HepG2 (cell line): ENCODE data around the gene OSBPL5. TPM values are rescaled to one million over a fixed set of nuclear protein-coding genes. Genes with fewer than 3 reads are reported as not detected.

Experiments
- SP2 ChIP-seq: sonication (generic); formaldehyde crosslinking; IDR thresholded peaks from 2 replicates; pipeline ENCODE4 v1.5.1; 2020; ENCODE audit warnings: mild to moderate bottlenecking, missing genetic modification reagents
- TCF7L2 ChIP-seq: IDR thresholded peaks from 2 replicates; pipeline ENCODE4 v1.6.1; 2011; ENCODE audit warnings: mild to moderate bottlenecking, low read depth, low read length, moderate library complexity
- THAP11 ChIP-seq: IDR thresholded peaks from 2 replicates; pipeline ENCODE4 v1.6.1; 2016; ENCODE audit warnings: missing biosample characterization, missing genetic modification reagents
- ZMAT5 ChIP-seq: sonication (generic); formaldehyde crosslinking; IDR thresholded peaks from 2 replicates; pipeline ENCODE4 v1.5.0; 2020; ENCODE audit warnings: mild to moderate bottlenecking, low read depth, missing genetic modification reagents, borderline replicate concordance
- ZNF318 ChIP-seq: sonication (generic); formaldehyde crosslinking; IDR thresholded peaks from 2 replicates; pipeline ENCODE4 v1.4.0; 2020; ENCODE audit warnings: mild to moderate bottlenecking, missing genetic modification reagents
- ZNF432 ChIP-seq: sonication (generic); formaldehyde crosslinking; IDR thresholded peaks from 2 replicates; pipeline ENCODE4 v1.5.0; 2020; ENCODE audit warnings: missing genetic modification reagents, mild to moderate bottlenecking, borderline replicate concordance
- polyA plus RNA-seq, 8 experiments: library from polyadenylated mRNA; depleted of rRNA in 3 of 8; stranded (reverse) in 7 of 8; unstranded in 1 of 8; fragments of >200 nt; fragmentation: Illumina TruSeq in 4 of 8; extraction: Trizol in 4 of 8; gene quantifications; 2 replicates each; pipeline versions ENCODE4 v1.2.1 to v1.2.3, GENCODE V29; 2011 to 2016; ENCODE audit warnings: low read depth in 4 of 8, missing spikeins in 1 of 8, mixed read lengths in 1 of 8; ENCODE audit not compliant: insufficient read depth in 1 of 8
- total RNA-seq, 5 experiments: library from RNA; depleted of rRNA; stranded (reverse); fragments of >200 nt; fragmentation: Illumina TruSeq; extraction: Trizol; gene quantifications; 2 replicates each; pipeline ENCODE4 v1.2.3, GENCODE V29; 2016; ENCODE audit warnings: low read depth in 1 of 5

OSBPL5 gene
- total and polyA plus RNA-seq, 2 of the 13 experiments (the other 11 are each of a cell fraction or from before 2014, with no cell fraction given), result not detected

- no peak for TF ChIP-seq ZNF318 (CRISPR knock-in tag)
- TF ChIP-seq TCF7L2, result no peak
- TF ChIP-seq ZNF432 (CRISPR knock-in tag), result no peak
- TF ChIP-seq SP2 (CRISPR knock-in tag), result no peak
- no peak for TF ChIP-seq THAP11 (CRISPR knock-in tag)
- TF ChIP-seq ZMAT5 (CRISPR knock-in tag), result no peak
Observed at GRCh38 chr11:3133261-3134217, 31.6 kb downstream of the OSBPL5 start (continued).
